ENCODE data around the gene DNAH14. TPM values are rescaled to one million over a fixed set of nuclear protein-coding genes. Genes with fewer than 3 reads are reported as not detected.

The DNAH14 gene
- total and polyA plus RNA-seq, 2 donors (not counting 3 experiments of a cell fraction or from before 2014, with no cell fraction given) = 1.5 to 7.1 TPM

DNA sequence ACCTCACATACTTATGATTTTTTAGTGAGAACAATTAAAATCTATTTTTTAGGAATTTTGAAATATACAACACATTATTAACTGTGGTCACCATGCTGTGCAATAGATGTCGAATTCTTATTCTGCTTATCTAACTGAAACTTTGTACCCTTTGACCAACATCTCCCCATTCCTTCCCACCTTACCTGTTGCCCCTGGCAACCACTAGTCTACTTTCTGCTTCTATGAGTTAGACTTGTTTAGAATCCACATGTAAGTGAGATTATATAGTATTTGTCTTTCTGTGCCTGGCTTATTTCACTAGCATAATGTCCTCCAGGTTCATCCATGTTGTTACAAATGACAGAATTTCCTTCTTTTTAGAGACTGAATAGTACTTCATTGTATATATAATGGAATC lies 330.1 kb downstream of the DNAH14 start:
- Histone ChIP-seq H3K27me3 (ENCODE audit: control insufficient read depth in 2 of 2, insufficient read depth in 2 of 2, low read length in 2 of 2) (no peaks in the 10 kb centered on the region), H3K4me3 (replicated peaks in 1 of 3; ENCODE audit: insufficient read depth in 1 of 3, low read depth in 1 of 3, low read length in 3 of 3) (no peak overlapping the region), H3K4me1 (ENCODE audit: control insufficient read depth, extremely low read depth, insufficient read depth, low read length) (no peaks in the 10 kb centered on the region), H3K36me3 (ENCODE audit: control insufficient read depth in 2 of 2, extremely low read depth in 1 of 2, insufficient read depth in 2 of 2, low read length in 2 of 2) (no peaks in the 10 kb centered on the region), H3K79me2 (ENCODE audit: control insufficient read depth, insufficient read depth, low read length) (no peaks in the 10 kb centered on the region), H3K9ac (replicated peaks; ENCODE audit: extremely low read depth, insufficient read depth, low read length) (no peak overlapping the region), H3K27ac (ENCODE audit: insufficient read depth, low read depth, low read length) (no peak overlapping the region), H3K9me1 (replicated peaks; ENCODE audit: control insufficient read depth, extremely low read depth, insufficient read depth, low read length) (no peaks in the 10 kb centered on the region), H3K4me2 (ENCODE audit: insufficient read depth, low read length) (no peak overlapping the region), H4K20me1 (replicated peaks; ENCODE audit: control insufficient read depth, extremely low read depth, insufficient read depth, low read length) (no peaks in the 10 kb centered on the region), H2AFZ (ENCODE audit: low read depth, low read length) (no peak overlapping the region), H3K9me3 (replicated peaks; ENCODE audit: control insufficient read depth, insufficient read depth, low read length) (no peaks in the 10 kb centered on the region)
- ChIA-PET CTCF (no interaction called here), POLR2A (no interaction called here)
- DNase-seq (ENCODE audit: low read depth, low spot score) (no peak), FAIRE-seq (no peak)
- no TSS peak for BruUV-seq (replicated peaks)
- TF ChIP-seq FOS (IDR thresholded peaks at IDR 0.05; ENCODE audit: borderline replicate concordance, insufficient read depth, low read length) (no peak), MYC (IDR thresholded peaks at IDR 0.05; ENCODE audit: low read depth, low read length) (no peak), POLR2AphosphoS5 (IDR thresholded peaks at IDR 0.05; ENCODE audit: insufficient read depth, low read depth, low read length) (no peak), GATA2 (IDR thresholded peaks at IDR 0.05; ENCODE audit: insufficient read depth, insufficient read length, low read depth, low read length) (no peak), POLR2A (IDR thresholded peaks at IDR 0.05; ENCODE audit: low read depth, low read length) (no peak), EZH2 (IDR thresholded peaks at IDR 0.05; ENCODE audit: borderline replicate concordance, low read depth, low read length, severe bottlenecking) (no peak), JUN (IDR thresholded peaks at IDR 0.05; ENCODE audit: borderline replicate concordance, insufficient read depth, insufficient read length, low read depth) (no peak)
- TF ChIP-seq, protein P1, sequence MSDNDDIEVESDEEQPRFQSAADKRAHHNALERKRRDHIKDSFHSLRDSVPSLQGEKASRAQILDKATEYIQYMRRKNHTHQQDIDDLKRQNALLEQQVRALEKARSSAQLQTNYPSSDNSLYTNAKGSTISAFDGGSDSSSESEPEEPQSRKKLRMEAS (IDR thresholded peaks at IDR 0.05; ENCODE audit: insufficient read depth, insufficient read length) = no peak
- TF ChIP-seq, protein P2, sequence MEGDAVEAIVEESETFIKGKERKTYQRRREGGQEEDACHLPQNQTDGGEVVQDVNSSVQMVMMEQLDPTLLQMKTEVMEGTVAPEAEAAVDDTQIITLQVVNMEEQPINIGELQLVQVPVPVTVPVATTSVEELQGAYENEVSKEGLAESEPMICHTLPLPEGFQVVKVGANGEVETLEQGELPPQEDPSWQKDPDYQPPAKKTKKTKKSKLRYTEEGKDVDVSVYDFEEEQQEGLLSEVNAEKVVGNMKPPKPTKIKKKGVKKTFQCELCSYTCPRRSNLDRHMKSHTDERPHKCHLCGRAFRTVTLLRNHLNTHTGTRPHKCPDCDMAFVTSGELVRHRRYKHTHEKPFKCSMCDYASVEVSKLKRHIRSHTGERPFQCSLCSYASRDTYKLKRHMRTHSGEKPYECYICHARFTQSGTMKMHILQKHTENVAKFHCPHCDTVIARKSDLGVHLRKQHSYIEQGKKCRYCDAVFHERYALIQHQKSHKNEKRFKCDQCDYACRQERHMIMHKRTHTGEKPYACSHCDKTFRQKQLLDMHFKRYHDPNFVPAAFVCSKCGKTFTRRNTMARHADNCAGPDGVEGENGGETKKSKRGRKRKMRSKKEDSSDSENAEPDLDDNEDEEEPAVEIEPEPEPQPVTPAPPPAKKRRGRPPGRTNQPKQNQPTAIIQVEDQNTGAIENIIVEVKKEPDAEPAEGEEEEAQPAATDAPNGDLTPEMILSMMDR (IDR thresholded peaks at IDR 0.05; ENCODE audit: extremely low read depth in 1 of 2, insufficient read depth in 1 of 2, low read depth in 1 of 2, low read length in 2 of 2) = no peak
- dilution Hi-C loops (cut with MboI; ENCODE audit: extremely low pct_ligation_motif_present, low sequenced_read_pairs) (no loop called here), intact Hi-C loops (cut with micrococcal nuclease) (no loop called here)

All from endothelial cell of umbilical vein (primary cell).